Measurements from ENCODE around the gene PLAAT2.
A peak's percentile ranks its signal among the peaks of the same experiment; 100 is the strongest.

The PLAAT2 gene

DNA sequence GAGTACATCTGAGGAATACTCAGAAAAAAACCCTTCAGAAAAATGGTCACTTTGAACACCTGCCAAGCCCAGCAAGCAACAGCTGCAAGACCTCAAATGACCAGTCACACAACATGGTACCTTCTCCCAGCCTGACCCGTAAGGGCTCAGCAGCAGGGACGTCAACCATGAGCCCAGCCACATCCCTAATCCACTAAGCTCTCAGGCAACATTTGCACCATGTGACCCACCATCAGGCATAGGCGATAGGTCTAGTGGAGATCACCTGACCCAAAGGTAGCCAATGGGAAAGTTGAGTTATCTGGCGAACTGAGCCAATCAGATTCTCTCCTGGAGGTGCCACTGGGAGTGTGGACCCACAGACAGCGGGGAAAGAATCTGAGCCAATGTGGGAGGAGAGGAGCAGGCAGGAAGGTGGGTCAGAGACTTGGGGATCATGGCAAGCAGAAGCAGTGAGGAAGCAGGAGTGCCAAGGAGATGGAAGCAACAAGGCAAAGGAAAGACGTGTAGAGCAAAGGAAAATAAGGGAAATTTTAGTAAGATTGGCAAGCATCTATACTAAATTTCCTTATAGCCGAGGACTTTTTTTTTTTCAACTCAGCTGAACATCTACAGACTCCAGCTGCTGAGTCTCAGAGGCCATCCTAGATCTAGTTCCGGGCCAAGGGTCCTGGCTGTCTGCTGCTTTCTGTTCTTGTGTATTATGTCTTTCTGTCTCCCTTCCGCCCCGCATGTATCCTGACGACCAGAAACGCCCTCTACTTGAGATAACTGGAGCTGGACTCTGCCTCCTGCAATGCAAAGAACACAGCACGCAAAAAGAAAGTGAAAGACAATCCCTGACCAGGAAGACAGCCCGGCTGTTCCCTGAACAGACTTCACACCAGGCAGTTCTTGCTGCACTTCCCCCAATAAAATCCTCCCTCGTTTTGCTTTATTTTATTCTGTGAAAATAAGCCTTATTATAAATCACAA, 11.0 kb upstream of the PLAAT2 start:
- DNase-seq (ENCODE audit: insufficient read length) (no peak), FAIRE-seq (peak; percentile 97)
- no peak for TF ChIP-seq TAF1 (IDR thresholded peaks at IDR 0.05; ENCODE audit: borderline replicate concordance, low read depth, low read length)
- no peak for TF ChIP-seq POLR2A (IDR thresholded peaks at IDR 0.05; ENCODE audit: low read depth, low read length)
- no peak for TF ChIP-seq POLR2AphosphoS5 (IDR thresholded peaks at IDR 0.05; ENCODE audit: low read depth, low read length)

- no peak for DNase-seq (ENCODE audit: insufficient read length)
- FAIRE-seq, result peak; percentile 87
- TF ChIP-seq POLR2AphosphoS5 (IDR thresholded peaks at IDR 0.05; ENCODE audit: low read depth, low read length), result no peak
- no peak for TF ChIP-seq POLR2A (IDR thresholded peaks at IDR 0.05; ENCODE audit: low read depth, low read length)
- TF ChIP-seq TAF1 (IDR thresholded peaks at IDR 0.05; ENCODE audit: borderline replicate concordance, low read depth, low read length), result no peak
Measured at GRCh38 chr11:63572026-63572688, 9.0 kb upstream of the PLAAT2 start.

DNA sequence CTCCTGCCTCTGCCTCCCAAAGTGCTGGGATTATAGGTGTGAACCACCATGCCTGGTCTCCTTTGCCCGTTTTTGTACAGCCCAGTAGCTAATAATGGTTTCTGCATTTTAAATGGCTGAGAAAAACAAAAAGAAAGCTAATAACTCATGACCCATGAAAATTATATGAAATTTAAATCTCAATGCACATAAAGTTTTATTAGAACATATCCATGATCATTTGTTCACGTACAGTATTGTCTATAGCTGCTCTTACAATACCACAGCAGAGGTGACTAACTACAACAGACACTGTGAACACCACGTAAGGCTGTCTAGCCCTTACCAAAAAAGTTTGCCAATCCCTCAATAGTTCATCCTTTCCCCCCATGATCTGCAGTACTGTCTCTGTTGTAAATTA, 6.4 kb upstream of the PLAAT2 start:
- FAIRE-seq (no peak), DNase-seq (ENCODE audit: insufficient read length) (no peak)
- no peak for TF ChIP-seq POLR2AphosphoS5 (IDR thresholded peaks at IDR 0.05; ENCODE audit: low read depth, low read length)
- TF ChIP-seq TAF1 (IDR thresholded peaks at IDR 0.05; ENCODE audit: borderline replicate concordance, low read depth, low read length), result no peak
- no peak for TF ChIP-seq POLR2A (IDR thresholded peaks at IDR 0.05; ENCODE audit: low read depth, low read length)

- FAIRE-seq (peak; percentile 100), DNase-seq (ENCODE audit: insufficient read length) (no peak)
- TF ChIP-seq TAF1 (IDR thresholded peaks at IDR 0.05; ENCODE audit: borderline replicate concordance, low read depth, low read length) (no peak), POLR2AphosphoS5 (IDR thresholded peaks at IDR 0.05; ENCODE audit: low read depth, low read length) (no peak), POLR2A (IDR thresholded peaks at IDR 0.05; ENCODE audit: low read depth, low read length) (no peak)
Measured at GRCh38 chr11:63567044-63567840, 4.1 kb upstream of the PLAAT2 start.

GRCh38 chr11:63564784-63565350, 1.7 kb upstream of the PLAAT2 start:
- TF ChIP-seq POLR2A (IDR thresholded peaks at IDR 0.05; ENCODE audit: low read depth, low read length), result no peak
- no peak for TF ChIP-seq POLR2AphosphoS5 (IDR thresholded peaks at IDR 0.05; ENCODE audit: low read depth, low read length)
- TF ChIP-seq TAF1 (IDR thresholded peaks at IDR 0.05; ENCODE audit: borderline replicate concordance, low read depth, low read length), result no peak
- FAIRE-seq (peak; percentile 89), DNase-seq (ENCODE audit: insufficient read length) (no peak)

DNA sequence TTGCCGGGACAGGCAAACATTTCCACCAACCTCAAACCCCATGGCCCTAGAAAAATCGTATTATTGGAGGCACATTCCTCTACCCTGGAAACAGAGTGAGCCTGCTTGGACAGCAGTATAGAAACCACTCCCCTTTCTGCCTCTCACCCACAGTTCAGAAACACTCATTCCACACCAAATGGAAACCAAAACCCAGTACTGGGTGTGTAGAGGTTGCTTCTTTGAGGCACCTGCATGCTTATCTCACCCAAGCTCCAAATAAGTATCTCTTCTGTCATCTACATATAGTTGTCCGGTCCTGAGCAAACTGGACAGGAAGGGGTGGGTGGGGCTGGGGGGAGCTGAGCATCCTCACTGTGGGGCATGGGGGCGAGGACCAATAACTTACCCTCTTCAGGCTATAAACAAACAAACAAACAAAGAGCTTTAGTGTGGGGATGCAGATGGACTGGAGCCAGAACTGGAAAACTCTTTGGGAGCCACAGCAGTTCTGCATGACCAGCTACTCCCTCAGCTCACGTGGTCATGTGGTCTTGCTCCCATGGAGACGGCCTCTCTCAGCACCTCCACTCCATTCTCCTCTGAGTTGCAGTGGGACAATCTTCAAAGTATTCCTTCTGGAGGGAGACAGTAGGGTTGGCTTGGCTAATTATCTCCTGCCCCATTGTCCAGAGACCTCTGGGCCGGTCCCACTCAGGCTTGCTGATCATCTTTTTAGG, 1.0 kb upstream of the PLAAT2 start:
- TF ChIP-seq POLR2A (IDR thresholded peaks at IDR 0.05; ENCODE audit: low read depth, low read length) (no peak), POLR2AphosphoS5 (IDR thresholded peaks at IDR 0.05; ENCODE audit: low read depth, low read length) (no peak), TAF1 (IDR thresholded peaks at IDR 0.05; ENCODE audit: borderline replicate concordance, low read depth, low read length) (no peak)
- DNase-seq (ENCODE audit: insufficient read length) (peak; percentile 52), FAIRE-seq (peak; percentile 91)

DNA sequence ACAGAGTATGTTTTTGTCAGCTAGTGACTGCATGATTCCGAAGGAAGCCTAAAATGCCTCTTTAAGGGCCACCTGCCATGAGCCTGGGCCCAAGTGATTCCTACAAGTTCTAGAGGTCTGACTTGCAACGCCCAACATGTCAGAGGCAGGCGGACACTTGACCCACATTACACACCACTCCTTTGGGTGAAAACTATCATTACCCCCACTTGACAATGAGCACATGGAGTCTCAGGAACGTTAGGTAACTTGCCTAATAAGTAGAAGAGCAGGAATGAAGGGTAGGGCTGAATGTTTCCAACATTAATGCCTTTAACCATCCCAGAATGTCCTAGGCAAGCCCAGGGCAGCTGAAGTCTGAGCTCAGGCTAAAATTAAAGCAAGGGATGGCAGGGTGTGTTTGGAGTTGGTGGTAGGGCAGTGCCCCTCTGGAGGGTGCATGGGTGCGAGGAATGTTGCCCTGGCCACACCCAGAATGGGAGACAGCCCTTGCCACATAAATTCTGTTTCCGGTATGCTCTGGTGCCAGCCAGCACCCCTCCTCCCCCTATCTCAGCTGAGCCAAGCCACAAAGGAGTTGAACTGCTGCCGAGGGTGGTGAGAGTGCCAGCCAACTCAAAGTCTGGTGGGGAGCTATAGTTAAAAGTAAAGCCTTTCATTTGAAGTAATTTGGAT, 2.5 kb downstream of the PLAAT2 start:
- no peak for DNase-seq (ENCODE audit: insufficient read length)

GRCh38 chr11:63558459-63559157, 4.6 kb downstream of the PLAAT2 start:
- DNase-seq (ENCODE audit: insufficient read length), result no peak
- no peak for TF ChIP-seq TAF1 (IDR thresholded peaks at IDR 0.05; ENCODE audit: borderline replicate concordance, low read depth, low read length)
- TF ChIP-seq POLR2AphosphoS5 (IDR thresholded peaks at IDR 0.05; ENCODE audit: low read depth, low read length), result no peak
- no peak for TF ChIP-seq POLR2A (IDR thresholded peaks at IDR 0.05; ENCODE audit: low read depth, low read length)
- no peak for FAIRE-seq

More for the DNA sequence above, 2.5 kb downstream of the PLAAT2 start:
- no peak for FAIRE-seq
- TF ChIP-seq TAF1 (IDR thresholded peaks at IDR 0.05; ENCODE audit: borderline replicate concordance, low read depth, low read length), result no peak
- TF ChIP-seq POLR2A (IDR thresholded peaks at IDR 0.05; ENCODE audit: low read depth, low read length), result no peak
- no peak for TF ChIP-seq POLR2AphosphoS5 (IDR thresholded peaks at IDR 0.05; ENCODE audit: low read depth, low read length)

DNA sequence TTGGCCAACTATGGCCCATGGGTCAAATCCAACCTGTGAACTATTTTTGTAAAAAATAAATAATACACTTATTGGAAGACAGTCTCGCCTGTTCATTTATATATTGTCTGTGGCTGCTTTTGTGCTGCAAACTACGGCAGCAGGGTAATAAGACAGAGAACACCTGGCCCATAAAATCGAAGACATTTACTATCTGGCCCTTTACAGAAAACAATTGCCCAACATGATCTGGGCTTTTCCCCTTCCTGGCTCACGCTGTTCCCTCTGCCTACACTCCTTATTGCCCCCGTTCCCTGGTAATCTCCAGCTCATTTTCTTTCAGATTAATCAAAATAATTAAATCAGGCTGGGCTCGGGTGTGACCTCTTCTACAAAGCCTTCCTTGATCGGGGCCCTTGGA, 5.6 kb downstream of the PLAAT2 start:
- FAIRE-seq (no peak), DNase-seq (ENCODE audit: insufficient read length) (no peak)
- TF ChIP-seq TAF1 (IDR thresholded peaks at IDR 0.05; ENCODE audit: borderline replicate concordance, low read depth, low read length) (no peak), POLR2AphosphoS5 (IDR thresholded peaks at IDR 0.05; ENCODE audit: low read depth, low read length) (no peak), POLR2A (IDR thresholded peaks at IDR 0.05; ENCODE audit: low read depth, low read length) (no peak)

Measured in GM12892 (cell line).